ENCODE data around the gene GTF3C1. TPM values are rescaled to one million over a fixed set of nuclear protein-coding genes. Genes with fewer than 3 reads are reported as not detected.

Gene GTF3C1
- total RNA-seq, 1 experiment from 2014 or later: 38.1 TPM

DNA sequence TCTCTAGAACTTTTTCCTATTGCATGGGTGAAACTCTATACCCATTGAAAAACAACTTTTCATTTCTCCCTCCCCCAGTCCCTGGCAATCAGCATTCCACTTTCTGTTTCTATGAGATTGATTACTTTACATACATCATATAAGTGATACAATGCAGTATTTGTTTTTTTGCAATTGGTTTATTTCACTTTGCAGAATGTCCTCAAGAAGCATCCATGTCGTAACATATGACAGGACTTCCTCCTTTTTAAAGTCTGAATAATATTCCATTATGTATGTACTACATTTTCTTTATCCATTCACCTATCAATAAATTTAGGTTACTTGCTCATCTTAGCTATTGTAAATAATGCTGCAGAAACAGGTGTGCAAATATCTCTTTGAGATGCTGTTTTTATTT, 139.0 kb downstream of the GTF3C1 start:
- peaks cover 5% of the 10 kb centered on the region for H3K36me3 Mint-ChIP-seq (ENCODE audit: insufficient read depth, unreplicated experiment)
- peaks cover 37% of the 10 kb centered on the region for H3K27me3 Mint-ChIP-seq (ENCODE audit: insufficient read depth, unreplicated experiment)
- intact Hi-C loops (cut with micrococcal nuclease): no loop called here
- no peak for DNase-seq (ENCODE audit: unreplicated experiment)
- CTCF ChIA-PET: no interaction called here
- peaks cover 8% of the 10 kb centered on the region for H3K9me3 Mint-ChIP-seq (ENCODE audit: unreplicated experiment)
- BruUV-seq (replicated peaks): no TSS peak
- H3K4me1 Mint-ChIP-seq (ENCODE audit: insufficient read depth, unreplicated experiment): peaks cover 20% of the 10 kb centered on the region
- no peak overlapping the region for H3K27ac Mint-ChIP-seq (ENCODE audit: low read depth, unreplicated experiment)
- H3K4me3 Mint-ChIP-seq (ENCODE audit: unreplicated experiment): no peak overlapping the region
- TF ChIP-seq, protein P1, sequence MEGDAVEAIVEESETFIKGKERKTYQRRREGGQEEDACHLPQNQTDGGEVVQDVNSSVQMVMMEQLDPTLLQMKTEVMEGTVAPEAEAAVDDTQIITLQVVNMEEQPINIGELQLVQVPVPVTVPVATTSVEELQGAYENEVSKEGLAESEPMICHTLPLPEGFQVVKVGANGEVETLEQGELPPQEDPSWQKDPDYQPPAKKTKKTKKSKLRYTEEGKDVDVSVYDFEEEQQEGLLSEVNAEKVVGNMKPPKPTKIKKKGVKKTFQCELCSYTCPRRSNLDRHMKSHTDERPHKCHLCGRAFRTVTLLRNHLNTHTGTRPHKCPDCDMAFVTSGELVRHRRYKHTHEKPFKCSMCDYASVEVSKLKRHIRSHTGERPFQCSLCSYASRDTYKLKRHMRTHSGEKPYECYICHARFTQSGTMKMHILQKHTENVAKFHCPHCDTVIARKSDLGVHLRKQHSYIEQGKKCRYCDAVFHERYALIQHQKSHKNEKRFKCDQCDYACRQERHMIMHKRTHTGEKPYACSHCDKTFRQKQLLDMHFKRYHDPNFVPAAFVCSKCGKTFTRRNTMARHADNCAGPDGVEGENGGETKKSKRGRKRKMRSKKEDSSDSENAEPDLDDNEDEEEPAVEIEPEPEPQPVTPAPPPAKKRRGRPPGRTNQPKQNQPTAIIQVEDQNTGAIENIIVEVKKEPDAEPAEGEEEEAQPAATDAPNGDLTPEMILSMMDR (IDR thresholded peaks at IDR 0.05; ENCODE audit: unreplicated experiment): no peak
- POLR2A ChIA-PET: no interaction called here

Other genes starting within 250 kb of the GTF3C1 start
- 50.4 and 51.9 TPM in 2 replicates for gene IL4R, start 235.9 kb downstream of the GTF3C1 start, total RNA-seq (2022)
- 0.15 and 0.21 TPM in 2 replicates for gene IL21R, start 147.7 kb downstream of the GTF3C1 start, total RNA-seq (2022)
- 21.3 and 36.5 TPM in 2 replicates for gene KATNIP, start 231 bp upstream of the GTF3C1 start, total RNA-seq (2022)

Data from MCF 10A (cell line).